Measurements from ENCODE around the gene EVA1C. TPM values are rescaled to one million over a fixed set of nuclear protein-coding genes. Genes with fewer than 3 reads are reported as not detected.
"Not testable (repeated sequence)": the region's sequence is repeated elsewhere in the genome, so short reads cannot be mapped to it uniquely, and the experiment has no call there.

Gene EVA1C
- total and polyA plus RNA-seq, 2 donors (not counting 1 experiment from before 2014, with no cell fraction given), result 0.84 to 1.6 TPM

GRCh38 chr21:32560896-32561295 lies 148.4 kb downstream of the EVA1C start:
- H3K27ac ChIP-seq (ENCODE audit: low read length in 2 of 2), result no peak overlapping the region
- intact Hi-C loops (cut with micrococcal nuclease), result no loop called here
- peaks cover 0 to under 1% (median 0%) of the 10 kb centered on the region in 4 experiments for H3K27me3 ChIP-seq (replicated peaks in 1 of 4; ENCODE audit: control extremely low read depth in 1 of 4, control insufficient read depth in 3 of 4, insufficient read depth in 4 of 4, low read length in 3 of 4)
- no peaks in the 10 kb centered on the region for H3K79me2 ChIP-seq (ENCODE audit: control insufficient read depth, insufficient read depth, low read length)
- H3K4me1 Mint-ChIP-seq, result no peaks in the 10 kb centered on the region
- no peak overlapping the region for H3K9ac ChIP-seq (ENCODE audit: low read length)
- CTCF ChIA-PET, result interaction anchor here (1.7 kb wide), 1 partner anchor 8 kb away, joined by 4 read pairs; no protein-coding TSS in a partner anchor
- H3K9me3 ChIP-seq (ENCODE audit: control extremely low read depth in 1 of 3, control insufficient read depth in 2 of 3, insufficient read depth in 1 of 3, low read length in 2 of 3), result peaks cover 0 to 3% (median 0%) of the 10 kb centered on the region in 3 donors
- WGBS (ENCODE audit: insufficient coverage), result no CpG with 5 or more reads among the region's 3 CpGs
- no peaks in the 10 kb centered on the region for H3K36me3 ChIP-seq (replicated peaks in 1 of 2; ENCODE audit: control extremely low read depth in 1 of 2, control insufficient read depth in 1 of 2, extremely low read depth in 1 of 2, insufficient read depth in 2 of 2, low read length in 1 of 2)
- H3K4me1 ChIP-seq (ENCODE audit: control insufficient read depth in 2 of 2, insufficient read depth in 2 of 2, low read length in 2 of 2), result no peaks in the 10 kb centered on the region
- H4K20me1 ChIP-seq (ENCODE audit: control insufficient read depth, insufficient read depth, low read length, poor library complexity, severe bottlenecking), result no peaks in the 10 kb centered on the region
- no peak overlapping the region for H3K4me2 ChIP-seq (replicated peaks; ENCODE audit: low read depth, low read length, poor library complexity, severe bottlenecking)
- DNase-seq (no peak), ATAC-seq (ENCODE audit: low read depth) (no peak)
- peaks cover 8% of the 10 kb centered on the region for H3K9me3 Mint-ChIP-seq (ENCODE audit: insufficient read depth)
- peaks cover 26% of the 10 kb centered on the region for H3K27me3 Mint-ChIP-seq
- H3K27ac Mint-ChIP-seq, result no peak overlapping the region
- no peak overlapping the region for H2AFZ ChIP-seq (ENCODE audit: insufficient read depth, low read depth, low read length, poor library complexity, severe bottlenecking)
- POLR2A ChIA-PET, result no interaction called here
- TF ChIP-seq EZH2 (IDR thresholded peaks at IDR 0.05; ENCODE audit: borderline replicate concordance, insufficient read depth, low read depth, low read length, poor library complexity, severe bottlenecking), result no peak
- no peak for TF ChIP-seq CTCF (IDR thresholded peaks at IDR 0.05)
- H3K4me3 ChIP-seq (ENCODE audit: control extremely low read depth in 1 of 5, extremely low read depth in 1 of 5, insufficient read depth in 1 of 5, low read depth in 2 of 5, low read length in 4 of 5), result no peak overlapping the region
- H3K4me3 Mint-ChIP-seq, result no peak overlapping the region

GRCh38 chr21:32561476-32561875 lies 149.0 kb downstream of the EVA1C start:
- H3K9me3 Mint-ChIP-seq (ENCODE audit: insufficient read depth); H3K4me3 Mint-ChIP-seq; H3K9ac ChIP-seq (ENCODE audit: low read length); H3K4me3 ChIP-seq (ENCODE audit: control extremely low read depth in 1 of 5, extremely low read depth in 1 of 5, insufficient read depth in 1 of 5, low read depth in 2 of 5, low read length in 4 of 5); H3K4me1 ChIP-seq (ENCODE audit: control insufficient read depth in 2 of 2, insufficient read depth in 2 of 2, low read length in 2 of 2); H2AFZ ChIP-seq (ENCODE audit: insufficient read depth, low read depth, low read length, poor library complexity, severe bottlenecking); H3K9me3 ChIP-seq (ENCODE audit: control extremely low read depth in 1 of 3, control insufficient read depth in 2 of 3, insufficient read depth in 1 of 3, low read length in 2 of 3); H3K4me1 Mint-ChIP-seq; H4K20me1 ChIP-seq (ENCODE audit: control insufficient read depth, insufficient read depth, low read length, poor library complexity, severe bottlenecking); H3K27ac ChIP-seq (ENCODE audit: low read length in 2 of 2); ATAC-seq (ENCODE audit: low read depth); H3K4me2 ChIP-seq (replicated peaks; ENCODE audit: low read depth, low read length, poor library complexity, severe bottlenecking); H3K79me2 ChIP-seq (ENCODE audit: control insufficient read depth, insufficient read depth, low read length); H3K36me3 ChIP-seq (replicated peaks in 1 of 2; ENCODE audit: control extremely low read depth in 1 of 2, control insufficient read depth in 1 of 2, extremely low read depth in 1 of 2, insufficient read depth in 2 of 2, low read length in 1 of 2); H3K27ac Mint-ChIP-seq; POLR2A ChIA-PET; H3K27me3 ChIP-seq (replicated peaks in 1 of 4; ENCODE audit: control extremely low read depth in 1 of 4, control insufficient read depth in 3 of 4, insufficient read depth in 4 of 4, low read length in 3 of 4); intact Hi-C loops (cut with micrococcal nuclease); DNase-seq: not testable (repeated sequence)
- CTCF ChIA-PET, result interaction anchor here (1.1 to 1.7 kb wide), 2 partner anchors 8 to 19 kb away, joined by 3 to 4 read pairs; no protein-coding TSS in a partner anchor
- WGBS (ENCODE audit: insufficient coverage), result no CpG with 5 or more reads among the region's 1 CpG
- H3K27me3 Mint-ChIP-seq, result peaks cover 27% of the 10 kb centered on the region
